ENCODE data around the gene FGF8.

The FGF8 gene

DNA sequence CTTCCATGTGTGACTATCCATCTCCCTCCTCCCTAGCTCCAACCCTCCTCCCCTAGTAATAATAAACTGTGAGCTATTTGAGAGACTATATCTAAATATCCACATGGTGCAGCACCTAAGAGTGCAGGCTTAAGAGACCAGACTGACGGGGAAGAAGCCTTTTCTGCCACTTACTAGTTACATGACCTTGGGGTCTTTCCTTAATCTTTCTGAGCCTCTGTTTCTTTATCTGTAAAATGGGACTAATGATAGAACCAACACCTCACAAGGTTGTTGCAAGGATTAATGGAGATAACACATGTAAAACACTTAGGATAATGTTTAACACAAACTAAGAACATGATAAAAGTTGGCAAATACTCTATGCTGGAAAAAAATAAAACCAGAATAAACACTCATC is 43.8 kb downstream of the FGF8 start:
- no peak for DNase-seq (ENCODE audit: low read depth in 2 of 2)

DNA sequence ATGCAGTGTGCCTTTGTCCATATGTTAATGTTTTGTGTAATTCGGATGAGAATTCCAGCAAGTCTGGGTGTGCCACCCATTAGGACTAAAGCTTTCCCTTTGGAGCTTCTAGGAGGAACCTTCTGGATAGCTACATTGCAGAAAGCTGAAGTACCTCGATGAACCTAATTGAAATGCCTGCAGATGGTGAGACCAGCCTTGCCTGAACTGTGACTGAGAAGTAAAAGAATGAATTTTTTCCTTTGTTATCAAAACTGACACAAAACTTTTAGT is 49.9 kb downstream of the FGF8 start:
- DNase-seq (ENCODE audit: low read depth in 2 of 2), result no peak

DNA sequence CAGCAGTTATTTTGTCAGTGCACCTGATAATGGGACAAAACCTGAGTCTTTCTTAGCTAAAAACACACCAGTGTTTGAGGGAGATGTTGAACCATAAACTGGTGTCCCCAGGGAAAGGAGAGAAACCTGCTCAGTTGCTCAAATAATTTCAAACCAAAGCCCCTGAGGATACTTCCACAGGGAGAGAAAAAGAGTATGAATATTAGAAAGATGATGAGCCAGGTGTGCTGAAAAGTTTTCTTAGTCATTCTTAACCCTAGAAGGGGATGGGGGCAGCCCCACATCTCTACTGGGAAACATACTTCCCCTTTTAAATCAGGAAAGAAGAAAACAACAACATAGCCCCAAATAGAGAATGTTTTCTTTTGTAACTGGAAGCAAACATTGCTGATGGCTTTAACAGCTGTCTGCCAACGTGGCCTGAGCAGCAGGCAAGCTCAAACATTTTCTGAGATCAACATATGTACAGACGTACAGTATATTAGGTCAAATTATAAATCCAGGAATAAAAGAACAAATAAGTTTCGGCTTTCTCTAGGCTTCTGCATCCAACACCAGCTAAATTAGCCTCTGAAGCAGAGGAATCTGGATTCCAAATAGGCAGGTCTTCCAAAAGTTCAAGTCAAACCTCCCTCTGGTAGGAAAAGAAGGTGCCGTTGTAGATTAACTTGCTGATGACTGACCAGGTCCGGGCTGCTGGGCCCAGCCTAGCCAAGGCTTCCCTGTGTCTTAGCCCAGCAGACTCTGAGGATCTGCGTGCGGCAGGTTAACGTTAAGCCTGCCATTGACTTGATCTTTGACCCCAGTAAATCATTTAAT is 50.4 kb downstream of the FGF8 start:
- DNase-seq (ENCODE audit: low read depth in 2 of 2), result no peak

DNA sequence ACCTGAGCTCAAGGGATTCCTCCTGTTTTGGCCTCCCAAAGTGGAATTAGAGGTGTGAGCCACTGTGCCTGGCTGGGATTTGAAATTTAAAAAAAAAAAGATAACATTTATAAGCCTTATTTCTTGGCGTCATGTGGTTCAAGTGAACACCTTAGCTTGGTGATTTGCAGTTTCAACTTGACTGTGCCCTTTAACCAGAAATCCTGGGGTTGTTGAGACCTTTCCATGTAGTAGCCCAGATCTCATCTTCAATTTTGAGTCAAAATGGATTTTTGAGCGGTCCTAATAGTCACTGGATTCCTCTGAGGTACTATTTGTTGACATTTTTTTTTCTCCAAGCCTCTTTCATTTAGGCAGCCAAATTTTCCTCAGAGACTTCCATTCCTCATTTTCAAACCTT is 51.5 kb downstream of the FGF8 start:
- DNase-seq (ENCODE audit: low read depth in 2 of 2), result no peak

DNA sequence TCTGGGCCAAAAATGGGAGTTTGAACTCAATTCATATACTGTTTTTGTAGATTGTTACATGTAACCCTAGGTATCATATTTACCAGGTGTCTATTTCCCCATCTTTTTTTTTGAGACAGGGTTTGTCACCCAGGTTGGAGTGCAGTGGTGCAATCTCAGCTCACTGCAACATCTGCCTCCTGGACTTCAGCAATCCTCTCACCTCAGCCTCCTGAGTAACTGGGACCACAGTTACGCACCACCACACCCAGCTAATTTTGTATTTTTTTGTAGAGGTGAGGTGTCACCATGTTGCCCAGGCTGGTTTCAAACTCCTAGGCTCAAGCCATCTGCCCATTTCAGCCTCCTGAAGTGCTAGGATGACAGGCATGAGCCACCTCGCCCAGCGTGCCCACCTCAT is 52.7 kb downstream of the FGF8 start:
- DNase-seq (ENCODE audit: low read depth in 2 of 2), result no peak

DNA sequence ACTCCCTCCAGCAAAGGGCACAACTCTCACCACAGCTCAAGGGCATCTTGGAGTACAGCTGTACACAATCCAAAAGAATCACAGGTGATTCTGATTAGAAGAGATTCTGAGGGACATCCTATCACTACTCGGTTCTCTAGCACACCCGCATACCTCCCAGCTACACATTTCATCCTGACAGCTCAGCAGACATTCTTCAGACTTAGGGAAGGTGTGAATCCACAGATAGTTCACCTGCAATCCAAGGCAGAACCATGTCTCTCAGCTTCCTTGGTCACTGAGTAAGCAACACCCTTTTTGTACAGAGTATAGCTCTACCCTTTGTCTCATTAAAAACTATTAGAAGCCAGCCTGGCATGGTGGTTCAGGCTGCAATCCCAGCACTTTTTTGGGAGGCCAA is 54.1 kb downstream of the FGF8 start:
- no peak for DNase-seq (ENCODE audit: low read depth in 2 of 2)

DNA sequence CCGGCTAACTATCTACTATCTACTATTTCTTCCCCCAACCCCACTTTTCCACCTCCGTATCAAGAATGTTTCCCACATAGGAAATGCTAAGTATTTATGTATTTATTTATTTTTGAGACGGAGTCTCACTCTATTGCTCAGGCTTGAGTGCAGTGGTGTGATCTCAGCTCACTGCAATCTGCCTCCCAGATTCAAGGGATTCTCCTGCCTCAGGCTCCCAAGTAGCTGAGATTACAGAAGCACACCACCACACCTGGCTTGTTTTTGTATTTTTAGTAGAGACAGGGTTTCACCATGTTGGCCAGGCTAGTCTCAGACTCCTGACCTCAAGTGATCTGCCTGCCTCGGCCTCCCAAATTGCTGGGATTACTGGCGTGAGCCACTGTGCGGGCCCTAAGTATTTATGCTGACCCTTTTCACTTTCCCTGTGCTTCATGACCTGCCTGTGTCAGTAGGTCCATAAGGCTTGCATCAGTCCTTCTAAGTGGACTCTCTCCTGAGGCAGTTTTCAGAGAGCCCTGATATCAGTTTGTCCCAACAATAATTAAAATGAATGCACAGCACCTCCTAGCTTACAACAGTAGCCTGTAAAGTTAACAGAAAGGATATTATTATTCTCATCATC is 55.2 kb downstream of the FGF8 start:
- no peak for DNase-seq (ENCODE audit: low read depth in 2 of 2)
